GM21367 (cell line): ENCODE results near the gene ZFHX3.

Experiments
- ATAC-seq: cut with Tn5 transposase; IDR thresholded peaks from one replicate; pipeline ENCODE4 v1.9.1; 2021; ENCODE audit not compliant: unreplicated experiment

ZFHX3 gene

DNA sequence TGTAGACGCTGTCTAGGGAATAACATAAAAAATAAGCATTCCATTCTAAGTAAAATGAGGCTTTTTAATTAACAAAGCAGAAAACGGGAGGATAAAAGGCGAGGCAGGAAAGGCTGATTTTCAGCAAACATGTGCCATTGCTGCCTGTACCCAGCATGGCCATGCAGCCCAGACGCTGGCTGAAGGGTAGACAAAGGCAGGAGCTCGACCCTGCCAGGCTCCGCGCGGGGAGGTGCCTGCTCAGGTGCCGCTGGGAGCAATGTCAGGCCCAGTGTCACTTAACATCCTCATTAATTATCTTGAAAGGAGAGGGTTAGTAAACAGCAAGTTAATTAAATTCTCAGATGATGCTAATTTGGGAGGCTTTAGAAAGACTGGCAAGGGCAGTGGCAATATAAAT, 136.0 kb downstream of the ZFHX3 start:
- no peak for ATAC-seq

DNA sequence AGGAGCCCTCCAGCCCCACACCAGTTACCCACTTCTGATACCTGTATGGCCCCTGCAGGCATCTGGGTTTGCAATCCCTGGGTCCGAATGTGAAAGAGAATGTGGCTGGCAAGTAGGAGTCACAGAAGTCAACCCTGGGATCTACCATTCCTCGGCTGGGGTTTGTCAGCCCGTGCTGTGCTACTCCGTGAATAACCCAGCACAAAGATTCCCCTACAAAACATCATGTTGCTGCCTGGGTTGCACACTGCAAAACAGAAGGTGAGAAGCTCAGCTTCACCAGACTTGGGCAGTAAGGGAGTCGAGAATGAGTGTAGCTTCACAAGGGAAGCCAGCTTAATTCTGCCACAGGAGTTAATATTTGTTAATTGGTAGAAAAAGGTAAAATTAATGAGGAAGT, 137.1 kb downstream of the ZFHX3 start:
- no peak for ATAC-seq

DNA sequence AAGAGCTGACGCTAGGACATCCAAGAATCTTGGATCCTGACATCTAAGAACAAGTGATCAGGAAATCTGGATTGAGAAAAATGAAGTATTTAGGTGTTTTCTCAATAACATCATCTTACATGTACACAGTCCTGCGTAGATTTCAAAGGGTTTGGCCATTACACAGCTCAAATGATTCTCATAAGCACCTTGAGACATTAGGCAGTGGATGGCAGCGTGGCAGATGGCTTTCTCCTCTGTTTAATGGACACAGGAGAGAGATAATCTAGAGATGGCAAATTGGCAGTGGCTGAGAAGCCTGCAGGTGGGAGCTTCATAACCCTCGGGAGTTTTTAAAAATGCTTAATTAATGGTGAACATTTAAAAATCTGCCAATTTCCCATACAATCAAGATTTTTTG, 137.5 kb downstream of the ZFHX3 start:
- no peak for ATAC-seq

DNA sequence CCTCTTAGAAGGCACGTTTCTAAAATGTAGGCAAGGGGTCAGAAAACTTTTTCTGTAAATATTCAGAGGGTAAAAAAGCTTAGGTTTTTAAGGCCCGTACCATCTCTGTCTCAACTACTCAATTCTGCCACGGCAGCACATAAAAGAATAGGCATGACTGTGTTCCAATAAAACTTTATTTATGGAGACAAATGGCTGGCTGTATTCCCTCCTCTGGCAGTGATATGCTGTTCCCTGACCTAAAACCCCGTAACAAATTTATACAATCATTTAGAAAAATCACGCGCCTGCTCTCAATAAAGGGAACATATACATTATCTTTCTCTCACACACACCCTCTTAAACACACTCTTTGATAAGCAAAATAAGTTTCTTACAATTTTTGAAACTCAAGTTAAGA, 138.7 kb downstream of the ZFHX3 start:
- ATAC-seq = no peak

DNA sequence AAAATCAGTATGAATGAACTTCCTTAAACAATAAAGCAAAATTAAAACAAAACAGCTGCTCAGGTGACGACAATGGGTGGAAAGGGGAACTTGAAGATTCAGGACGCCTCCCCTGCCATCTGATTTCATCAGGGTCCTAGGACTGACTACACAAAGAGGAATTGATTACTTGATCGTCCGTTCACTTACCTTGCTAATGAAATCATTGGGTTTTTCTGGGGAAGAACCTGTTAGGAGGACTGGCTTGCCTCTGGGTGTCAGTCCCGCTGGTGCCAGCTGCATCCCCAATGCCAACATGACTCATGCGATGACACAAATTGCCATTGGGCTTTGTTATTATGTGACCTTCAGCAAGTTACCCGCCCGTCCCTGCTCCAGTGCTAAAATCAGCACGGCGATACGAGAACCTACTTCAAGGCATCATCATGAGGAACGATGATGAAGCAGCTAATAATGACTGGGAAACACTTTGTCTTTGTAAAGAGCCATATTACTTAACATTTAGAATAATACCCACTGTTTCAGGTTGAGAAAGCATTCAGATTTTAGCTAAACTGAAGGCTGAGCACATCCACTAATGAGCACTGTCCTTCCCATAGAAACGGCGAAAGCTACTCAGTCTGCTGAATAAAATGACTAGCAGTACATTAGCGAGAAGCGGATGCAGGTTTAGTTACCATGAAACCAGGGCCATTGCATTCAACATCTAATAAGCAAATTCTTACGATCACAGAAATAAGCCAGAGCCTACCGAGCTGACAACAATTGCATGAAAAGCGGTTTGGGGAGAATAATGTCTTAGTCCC, 139.4 kb downstream of the ZFHX3 start:
- no peak for ATAC-seq

DNA sequence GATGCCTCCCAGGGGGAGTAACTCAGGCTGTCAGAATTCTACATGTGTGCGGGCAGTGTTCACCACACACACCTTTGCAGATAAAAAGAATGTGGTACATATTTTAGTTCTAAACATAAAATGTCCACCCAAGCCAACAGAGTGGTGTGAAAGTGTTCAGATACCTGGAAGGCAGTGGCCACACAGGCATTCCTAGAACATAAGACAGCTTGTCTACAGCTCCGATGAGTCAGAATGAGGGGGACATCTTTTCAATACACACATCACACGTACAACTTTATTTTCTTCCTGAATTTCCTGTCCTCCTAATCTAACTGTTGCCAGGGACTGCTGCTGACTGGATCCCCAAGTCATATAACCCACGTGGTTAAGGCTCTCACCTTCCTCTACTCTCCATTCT, 142.3 kb downstream of the ZFHX3 start:
- ATAC-seq = no peak

DNA sequence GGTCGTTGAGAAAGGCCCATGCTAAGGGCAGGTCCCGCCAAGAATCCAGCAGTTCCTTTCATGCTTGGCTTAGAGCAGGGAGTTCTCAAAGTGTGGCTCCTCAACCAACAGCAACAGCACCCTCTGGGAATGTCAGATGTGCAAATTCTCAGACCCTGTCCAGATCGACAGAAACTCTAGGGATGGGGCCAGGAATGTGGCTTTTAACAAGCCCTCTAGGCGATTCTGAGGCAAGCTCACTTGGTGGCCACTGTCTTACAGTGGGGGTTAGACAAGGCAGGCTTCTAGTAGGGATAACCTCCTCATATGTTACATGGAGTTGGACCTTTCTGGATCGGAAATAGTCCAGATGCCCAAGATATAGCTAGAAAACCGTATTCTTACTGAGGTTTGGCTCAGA, 144.8 kb downstream of the ZFHX3 start:
- no peak for ATAC-seq

DNA sequence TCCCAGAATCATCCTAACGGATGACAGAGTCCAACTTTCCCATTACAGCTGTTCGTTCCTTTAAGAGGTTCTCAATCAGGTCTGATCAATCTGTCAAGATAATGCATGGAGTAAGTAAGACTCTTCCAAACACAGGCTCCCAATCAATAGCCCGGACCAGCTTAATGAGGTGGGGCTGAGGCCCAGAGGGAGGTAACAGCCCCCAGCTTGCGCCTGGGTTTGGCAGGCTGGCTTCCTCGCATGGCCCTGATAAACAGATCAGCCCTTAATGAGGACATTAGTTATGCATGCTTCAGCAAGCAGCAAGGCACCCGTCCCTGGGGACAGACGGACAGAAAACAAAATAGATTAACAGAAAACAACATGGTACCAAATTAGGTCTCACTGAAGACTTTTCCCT, 145.7 kb downstream of the ZFHX3 start:
- ATAC-seq = no peak

DNA sequence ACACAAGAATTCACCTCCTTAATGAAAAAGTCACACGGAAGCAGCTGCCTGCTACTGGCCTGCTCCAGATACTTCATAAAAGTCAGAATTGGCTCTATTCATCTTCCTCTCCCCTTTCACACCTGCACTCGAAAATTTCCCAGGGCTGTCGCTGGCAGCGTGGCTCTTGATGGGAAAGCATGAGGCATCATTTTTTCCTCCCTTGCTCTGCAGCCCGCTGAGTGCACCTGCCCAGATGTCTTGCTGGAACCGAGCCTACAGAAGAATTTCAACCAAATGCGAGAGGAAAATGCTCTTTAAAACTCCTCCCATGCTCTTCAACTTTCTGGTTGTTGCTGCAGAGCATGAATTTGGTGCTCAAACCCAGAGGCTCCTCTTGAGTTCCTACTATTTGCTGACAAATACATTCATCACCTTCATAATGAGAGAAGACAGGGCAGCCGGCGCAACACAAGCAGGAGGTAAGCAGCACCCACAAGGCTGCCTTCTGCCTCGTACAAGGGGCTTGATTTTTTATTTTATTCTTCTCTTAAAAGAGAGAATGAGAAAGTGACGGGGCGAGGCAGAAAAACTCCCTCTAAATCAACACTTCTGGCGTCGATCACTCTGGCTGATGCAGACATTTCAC, 146.8 kb downstream of the ZFHX3 start:
- no peak for ATAC-seq

DNA sequence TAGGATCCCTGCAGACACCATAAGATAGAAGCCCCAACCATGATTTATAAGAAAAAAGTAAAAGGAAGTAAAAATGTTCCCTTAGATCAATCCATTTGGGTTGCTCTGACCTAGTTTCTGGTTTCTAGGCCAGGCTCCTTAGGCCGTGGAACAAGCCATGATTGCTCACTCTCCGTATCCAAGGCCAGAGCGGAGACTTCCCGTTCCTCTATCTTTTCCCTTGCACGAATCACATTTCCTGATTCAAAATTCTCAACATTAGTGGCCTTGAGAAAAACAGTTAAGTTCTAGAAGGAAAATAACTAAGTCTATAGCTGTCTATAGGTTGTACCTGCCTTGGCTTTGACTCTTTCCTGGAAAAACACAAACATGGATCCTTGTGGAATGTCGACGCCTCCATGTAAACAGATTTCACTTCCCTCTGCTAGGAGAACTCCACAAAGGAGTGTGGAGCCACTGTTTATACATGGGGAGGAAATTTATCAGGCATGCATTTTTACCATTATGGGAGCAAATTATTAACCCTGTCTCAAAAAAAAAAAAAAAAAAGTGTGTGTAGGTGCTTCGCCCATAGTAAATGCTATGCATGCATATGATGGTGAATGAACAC, 149.6 kb downstream of the ZFHX3 start:
- ATAC-seq = no peak

DNA sequence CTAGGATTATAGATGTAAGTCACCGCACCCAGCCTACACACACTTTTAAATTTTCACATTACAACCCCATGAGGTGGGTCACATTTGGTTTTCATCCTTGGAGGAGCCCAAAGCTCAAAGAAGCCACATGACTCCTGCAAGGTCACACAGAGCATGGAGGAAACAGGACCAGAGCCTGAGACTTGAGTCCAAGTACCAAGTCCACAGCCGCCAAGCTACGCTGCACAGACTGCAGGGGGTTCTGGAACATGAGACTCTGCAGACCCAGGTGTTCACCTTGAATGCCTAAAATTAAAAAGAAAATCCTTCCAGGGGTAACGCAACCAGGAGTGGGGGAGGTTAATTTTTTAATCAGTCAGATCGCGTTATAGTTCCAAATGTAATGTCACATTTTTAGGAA, 150.2 kb downstream of the ZFHX3 start:
- no peak for ATAC-seq

DNA sequence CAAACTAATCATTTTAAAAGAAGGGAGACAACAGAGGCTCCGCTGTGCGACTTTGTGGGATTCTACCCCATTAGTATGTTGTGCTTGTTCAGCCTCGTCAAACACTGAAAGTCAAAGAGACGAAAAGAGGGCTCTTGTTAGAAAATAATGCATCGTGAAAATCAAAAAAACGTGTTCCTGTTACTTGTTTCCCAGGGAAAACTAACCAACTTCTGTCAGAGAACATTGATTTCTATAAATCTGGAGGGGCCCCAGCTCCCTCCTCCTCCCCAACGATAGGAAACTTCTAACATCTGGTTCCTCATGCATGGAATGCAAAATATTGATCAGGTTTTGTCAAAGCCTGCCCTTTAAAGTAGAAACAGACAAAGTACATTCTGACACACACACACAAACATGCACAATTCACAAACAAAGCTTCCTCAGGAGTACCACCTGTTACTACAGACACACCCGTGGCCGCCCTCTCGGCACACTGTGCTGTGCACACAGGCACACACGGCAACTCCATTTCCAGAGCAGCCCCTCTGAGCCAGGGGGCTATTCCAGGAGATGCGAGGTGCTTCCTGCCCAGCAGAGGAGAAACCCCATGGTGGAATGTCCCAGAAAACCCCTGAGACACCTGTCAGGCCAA, 151.3 kb downstream of the ZFHX3 start:
- no peak for ATAC-seq

DNA sequence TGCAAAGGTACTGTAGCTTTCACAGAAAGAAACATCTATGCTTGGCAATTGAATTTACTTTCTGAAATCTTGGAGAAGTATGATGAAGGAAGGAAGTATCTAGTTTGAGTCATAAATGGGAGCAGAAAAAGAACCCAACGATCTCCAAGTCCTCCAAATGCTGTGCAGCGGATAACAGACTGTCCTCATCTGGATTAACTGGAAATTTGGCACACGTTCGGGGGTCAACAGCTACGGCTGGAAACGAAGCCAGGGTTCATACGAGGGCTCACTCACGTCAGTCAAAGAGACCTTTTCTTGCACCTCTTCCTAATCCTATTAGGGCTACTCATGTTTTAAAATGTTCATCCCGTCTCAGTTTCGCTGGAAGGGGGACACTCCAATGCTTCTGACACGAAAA, 152.0 kb downstream of the ZFHX3 start:
- no peak for ATAC-seq

DNA sequence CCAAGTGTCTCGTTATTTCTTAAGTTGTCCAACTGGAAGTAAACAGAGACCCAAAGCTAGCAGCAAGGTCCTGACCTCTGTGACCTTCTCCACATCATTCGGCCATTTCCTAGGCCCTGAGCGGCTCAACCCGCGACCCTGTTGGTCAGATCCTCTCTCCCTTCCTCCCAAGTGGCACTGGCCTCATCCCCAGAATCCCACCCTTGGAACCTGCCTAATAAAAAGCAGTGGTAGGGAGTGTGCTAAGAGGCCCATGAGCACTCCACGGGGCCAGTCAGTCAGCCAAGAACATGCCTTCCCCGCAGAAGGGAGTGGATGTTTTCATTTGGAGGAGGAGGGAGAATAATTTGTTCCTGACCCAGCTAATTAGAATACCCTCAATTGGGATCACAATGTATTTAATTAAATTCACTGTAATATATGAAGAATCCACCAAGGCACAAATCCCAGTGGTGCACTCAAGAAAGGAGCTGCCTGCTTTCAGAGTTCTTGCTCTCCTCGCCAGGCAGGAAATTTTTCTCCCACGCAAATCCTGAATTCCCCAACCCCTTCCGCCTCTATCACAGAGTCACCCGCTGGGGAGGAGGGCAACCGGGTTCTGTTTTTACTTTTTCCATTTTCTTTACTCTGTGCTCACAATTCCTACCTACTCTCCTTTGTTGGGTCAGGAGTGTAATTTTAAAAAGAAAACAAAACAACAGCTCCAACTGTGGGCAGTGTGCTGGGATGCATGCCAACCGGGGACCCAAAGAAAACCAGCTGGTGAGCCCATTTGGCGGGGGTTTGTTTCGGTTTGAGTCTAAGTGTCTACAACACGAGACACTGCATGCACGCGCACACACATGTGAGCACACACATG, 153.4 kb downstream of the ZFHX3 start:
- no peak for ATAC-seq

DNA sequence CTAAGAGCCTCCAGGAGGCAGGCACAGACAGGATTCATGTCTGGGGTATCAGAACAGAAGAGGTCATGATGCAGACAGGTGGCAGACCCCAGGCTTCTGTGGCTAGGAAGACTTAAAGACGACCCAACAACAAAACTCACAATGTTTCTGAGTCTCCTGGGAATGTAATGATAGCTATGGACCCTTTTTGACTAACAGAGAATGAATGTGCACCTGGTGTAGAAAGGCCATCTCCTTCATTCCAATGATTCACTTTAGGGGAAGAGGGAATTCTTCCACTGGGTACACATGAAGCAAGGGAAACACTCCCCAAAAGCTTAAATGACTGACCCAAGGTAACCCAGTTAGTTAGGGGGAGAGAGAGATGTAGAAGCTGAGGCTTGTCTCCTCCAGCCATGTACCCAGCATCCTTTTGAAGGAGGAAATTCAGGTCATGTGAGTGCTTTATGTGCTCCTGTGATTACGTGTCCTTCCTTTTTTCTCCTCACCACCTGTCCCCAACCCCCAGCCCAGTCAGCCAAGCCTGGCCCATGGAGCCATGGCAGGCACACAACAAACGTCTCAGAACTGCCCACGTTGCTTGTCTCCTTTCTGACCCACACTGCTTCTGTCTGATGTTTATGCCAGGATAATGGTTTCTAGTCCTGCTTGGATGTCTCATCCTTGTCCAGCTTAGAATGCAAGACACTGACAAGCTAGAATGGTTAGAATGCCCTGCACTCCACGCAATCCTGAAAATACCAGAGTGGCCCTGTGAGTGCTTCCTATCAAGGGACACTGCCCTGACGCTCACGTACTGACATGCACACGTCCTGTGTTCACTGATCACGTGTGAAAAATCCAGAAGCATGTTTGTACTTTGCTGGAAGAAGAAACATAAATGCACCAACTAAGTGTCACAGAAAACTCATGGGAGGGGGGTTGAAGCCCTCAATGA, 156.4 kb downstream of the ZFHX3 start:
- ATAC-seq = no peak

DNA sequence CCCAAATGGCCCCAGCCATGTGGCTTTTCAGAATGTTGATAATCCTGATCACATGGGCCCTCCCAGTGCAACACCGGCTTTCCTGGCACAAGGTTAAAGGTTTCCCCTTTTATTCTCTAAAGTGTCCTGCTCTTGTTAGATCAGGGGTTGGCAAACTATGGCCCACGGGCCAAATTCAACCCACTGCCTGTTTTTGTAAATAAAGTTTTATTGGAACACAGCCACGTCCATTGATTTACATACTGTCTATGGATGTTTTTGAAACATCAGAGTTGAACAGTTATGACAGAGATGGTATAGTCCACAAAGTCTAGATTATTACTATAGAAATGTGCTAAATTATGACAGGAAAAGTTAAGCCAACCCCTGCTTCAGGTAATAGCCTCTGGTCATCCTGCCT, 157.3 kb downstream of the ZFHX3 start:
- no peak for ATAC-seq

DNA sequence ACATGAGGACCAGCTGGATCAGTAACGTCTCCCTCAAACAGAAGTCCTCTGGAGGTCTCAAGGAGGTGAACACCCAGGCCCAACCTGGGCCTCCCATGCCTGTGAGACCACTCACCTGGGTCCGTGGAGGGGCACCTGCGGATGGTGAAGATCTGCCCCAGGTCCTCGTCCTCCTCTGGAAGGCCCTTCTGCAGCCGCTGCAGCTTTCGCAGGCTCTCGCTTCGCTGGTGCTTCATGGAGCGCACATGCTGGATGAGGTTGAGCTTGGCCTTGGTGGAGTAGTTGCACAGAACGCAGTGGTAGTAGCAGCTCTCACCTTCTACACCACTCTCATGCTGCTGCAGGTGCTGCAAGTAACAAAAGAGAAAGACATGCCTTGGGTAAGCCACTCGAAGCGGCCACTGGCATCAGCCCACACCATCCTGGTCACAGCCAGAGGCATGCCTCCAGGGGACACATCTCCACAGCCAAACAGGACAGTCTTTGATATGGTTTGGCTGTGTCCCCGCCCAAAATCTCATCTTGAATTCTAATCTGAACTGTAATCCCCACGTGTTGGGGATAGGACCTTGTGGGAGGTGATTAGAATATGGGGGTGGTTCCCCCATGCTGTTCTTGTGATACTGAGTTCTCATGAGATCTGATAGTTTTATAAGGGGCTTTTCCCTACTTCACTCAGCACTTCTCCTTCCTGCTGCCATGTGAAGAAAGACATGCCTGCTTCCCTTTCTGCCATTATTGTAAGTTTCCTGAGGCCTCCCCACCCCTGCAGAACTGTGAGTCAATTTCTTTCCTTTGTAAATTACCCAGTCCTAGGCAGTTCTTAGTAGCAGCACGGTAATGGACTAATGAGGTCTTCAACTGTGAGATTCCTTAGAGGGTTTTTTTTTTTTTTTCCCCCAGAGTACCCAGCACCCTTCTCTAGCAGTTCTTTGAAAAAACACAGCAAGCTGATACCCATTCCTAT, 158.0 kb downstream of the ZFHX3 start:
- no peak for ATAC-seq

DNA sequence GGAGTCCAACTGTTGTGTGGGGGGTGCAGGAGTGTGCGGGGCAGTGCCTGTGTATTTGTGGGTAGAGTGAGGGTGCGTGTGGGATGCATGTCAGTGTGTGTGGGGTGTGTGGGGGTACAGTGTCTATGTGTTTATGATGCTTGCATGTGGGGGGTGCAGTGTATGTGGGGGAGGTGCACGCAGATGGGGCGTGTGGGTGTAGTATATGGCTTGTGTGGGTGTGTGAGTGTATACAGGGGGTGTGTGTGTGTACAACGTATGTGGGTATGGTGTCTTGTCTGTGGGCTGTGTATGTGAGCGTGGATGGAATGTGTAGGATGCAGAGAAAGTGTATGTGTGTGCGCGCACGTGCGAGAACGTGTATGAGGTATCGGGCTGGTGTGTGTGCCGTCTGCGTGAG, 160.4 kb downstream of the ZFHX3 start:
- ATAC-seq = no peak
